Activated T-cell treated with anti-CD3 and anti-CD28 coated beads for 24 hours (primary cell): ENCODE data around the gene FAR2.
"Not testable (repeated sequence)": the region's sequence is repeated elsewhere in the genome, so short reads cannot be mapped to it uniquely, and the experiment has no call there.

Source experiments
- DNase-seq: peaks from one replicate; pipeline ENCODE4 v3.0.0-alpha.2; 2020; ENCODE audit warnings: low read depth

Gene FAR2

GRCh38 chr12:29234965-29235626 lies 86.0 kb downstream of the FAR2 start:
- DNase-seq, result no peak

- no peak for DNase-seq
Measured at GRCh38 chr12:29238822-29239291, 89.8 kb downstream of the FAR2 start.

- DNase-seq, result no peak
Measured at GRCh38 chr12:29239336-29239735, 90.3 kb downstream of the FAR2 start.

- no peak for DNase-seq
Measured at GRCh38 chr12:29240441-29240840, 91.4 kb downstream of the FAR2 start.

GRCh38 chr12:29241821-29242591 lies 92.9 kb downstream of the FAR2 start:
- DNase-seq, result no peak

GRCh38 chr12:29242921-29243431 lies 93.9 kb downstream of the FAR2 start:
- no peak for DNase-seq

GRCh38 chr12:29244159-29244765 lies 95.2 kb downstream of the FAR2 start:
- DNase-seq, result no peak

GRCh38 chr12:29245246-29245645 lies 96.2 kb downstream of the FAR2 start:
- no peak for DNase-seq

- no peak for DNase-seq
Measured at GRCh38 chr12:29249930-29250329, 100.9 kb downstream of the FAR2 start.

- no peak for DNase-seq
Measured at GRCh38 chr12:29253906-29254625, 105.0 kb downstream of the FAR2 start.

GRCh38 chr12:29255042-29255441 lies 106.0 kb downstream of the FAR2 start:
- DNase-seq, result no peak

GRCh38 chr12:29256598-29256997 lies 107.5 kb downstream of the FAR2 start:
- no peak for DNase-seq

GRCh38 chr12:29257687-29258086 lies 108.6 kb downstream of the FAR2 start:
- not testable (repeated sequence) for DNase-seq

- no peak for DNase-seq
Measured at GRCh38 chr12:29264424-29264823, 115.3 kb downstream of the FAR2 start.

GRCh38 chr12:29269706-29270408 lies 120.8 kb downstream of the FAR2 start:
- no peak for DNase-seq

- no peak for DNase-seq
Measured at GRCh38 chr12:29270446-29270845, 121.4 kb downstream of the FAR2 start.

GRCh38 chr12:29273178-29273843 lies 124.2 kb downstream of the FAR2 start:
- no peak for DNase-seq

- no peak for DNase-seq
Measured at GRCh38 chr12:29275834-29276233, 126.8 kb downstream of the FAR2 start.

GRCh38 chr12:29277231-29277630 lies 128.2 kb downstream of the FAR2 start:
- DNase-seq, result no peak

- no peak for DNase-seq
Measured at GRCh38 chr12:29278673-29279420, 129.8 kb downstream of the FAR2 start.
